GM19467 (cell line): ENCODE measurements around the gene HM13.
"Not testable (repeated sequence)": the region's sequence is repeated elsewhere in the genome, so short reads cannot be mapped to it uniquely, and the experiment has no call there.

Experiments
- ATAC-seq: cut with Tn5 transposase; IDR thresholded peaks from one replicate; pipeline ENCODE4 v1.9.1; 2021; ENCODE audit warnings: mild to moderate bottlenecking, moderate library complexity; ENCODE audit not compliant: unreplicated experiment

HM13 gene

GRCh38 chr20:31540406-31540805 is 26.2 kb downstream of the HM13 start:
- ATAC-seq = no peak

GRCh38 chr20:31542201-31542842 is 28.1 kb downstream of the HM13 start:
- no peak for ATAC-seq

- ATAC-seq = no peak
Observed at GRCh38 chr20:31542963-31543362, 28.7 kb downstream of the HM13 start.

GRCh38 chr20:31543966-31544598 is 29.8 kb downstream of the HM13 start:
- no peak for ATAC-seq

- ATAC-seq = no peak
Observed at GRCh38 chr20:31544600-31544999, 30.4 kb downstream of the HM13 start.

- not testable (repeated sequence) for ATAC-seq
Observed at GRCh38 chr20:31545621-31546040, 31.4 kb downstream of the HM13 start.

GRCh38 chr20:31547017-31547675 is 32.9 kb downstream of the HM13 start:
- ATAC-seq = peak; percentile 75

GRCh38 chr20:31547720-31548298 is 33.6 kb downstream of the HM13 start:
- no peak for ATAC-seq

GRCh38 chr20:31548820-31549512 is 34.7 kb downstream of the HM13 start:
- ATAC-seq = no peak

- ATAC-seq = no peak
Observed at GRCh38 chr20:31549513-31549880, 35.3 kb downstream of the HM13 start.

GRCh38 chr20:31550099-31550498 is 35.9 kb downstream of the HM13 start:
- no peak for ATAC-seq

- no peak for ATAC-seq
Observed at GRCh38 chr20:31551163-31552081, 37.2 kb downstream of the HM13 start.

- no peak for ATAC-seq
Observed at GRCh38 chr20:31555203-31555775, 41.0 kb downstream of the HM13 start.

- no peak for ATAC-seq
Observed at GRCh38 chr20:31559704-31560093, 45.5 kb downstream of the HM13 start.

GRCh38 chr20:31560094-31560745 is 46.0 kb downstream of the HM13 start:
- no peak for ATAC-seq

- no peak for ATAC-seq
Observed at GRCh38 chr20:31560746-31561598, 46.7 kb downstream of the HM13 start.

- ATAC-seq = no peak
Observed at GRCh38 chr20:31562241-31562640, 48.0 kb downstream of the HM13 start.

GRCh38 chr20:31564284-31564683 is 50.0 kb downstream of the HM13 start:
- ATAC-seq = no peak
